ENCODE results near the gene DLGAP3. TPM values are rescaled to one million over a fixed set of nuclear protein-coding genes. Genes with fewer than 3 reads are reported as not detected.

The DLGAP3 gene
- polyA plus RNA-seq, 2 of the 4 experiments (the other 2 are of a cell fraction): 0.05 TPM; not detected in 1

GRCh38 chr1:34977210-34977471 is 47.7 kb upstream of the DLGAP3 start:
- Histone ChIP-seq H3K9me3 (no peaks in the 10 kb centered on the region), H3K4me2 (no peak overlapping the region), H3K4me3 (no peak overlapping the region), H3K27ac (no peak overlapping the region), H3K4me1 (no peaks in the 10 kb centered on the region)
- no peak for FAIRE-seq
- ChIA-PET CTCF (interaction anchor here (1.0 kb wide), 1 partner anchor 42 kb away, joined by 3 read pairs; no protein-coding TSS in a partner anchor), POLR2A (no interaction called here)
- no peak for ATAC-seq
- no peak for TF ChIP-seq EHMT2 (IDR thresholded peaks at IDR 0.05; ENCODE audit: low read depth)
- TF ChIP-seq, protein P1, sequence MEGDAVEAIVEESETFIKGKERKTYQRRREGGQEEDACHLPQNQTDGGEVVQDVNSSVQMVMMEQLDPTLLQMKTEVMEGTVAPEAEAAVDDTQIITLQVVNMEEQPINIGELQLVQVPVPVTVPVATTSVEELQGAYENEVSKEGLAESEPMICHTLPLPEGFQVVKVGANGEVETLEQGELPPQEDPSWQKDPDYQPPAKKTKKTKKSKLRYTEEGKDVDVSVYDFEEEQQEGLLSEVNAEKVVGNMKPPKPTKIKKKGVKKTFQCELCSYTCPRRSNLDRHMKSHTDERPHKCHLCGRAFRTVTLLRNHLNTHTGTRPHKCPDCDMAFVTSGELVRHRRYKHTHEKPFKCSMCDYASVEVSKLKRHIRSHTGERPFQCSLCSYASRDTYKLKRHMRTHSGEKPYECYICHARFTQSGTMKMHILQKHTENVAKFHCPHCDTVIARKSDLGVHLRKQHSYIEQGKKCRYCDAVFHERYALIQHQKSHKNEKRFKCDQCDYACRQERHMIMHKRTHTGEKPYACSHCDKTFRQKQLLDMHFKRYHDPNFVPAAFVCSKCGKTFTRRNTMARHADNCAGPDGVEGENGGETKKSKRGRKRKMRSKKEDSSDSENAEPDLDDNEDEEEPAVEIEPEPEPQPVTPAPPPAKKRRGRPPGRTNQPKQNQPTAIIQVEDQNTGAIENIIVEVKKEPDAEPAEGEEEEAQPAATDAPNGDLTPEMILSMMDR (IDR thresholded peaks at IDR 0.05): no peak
- no peak for TF ChIP-seq POLR2AphosphoS2 (conservative IDR thresholded peaks at IDR 0.05; ENCODE audit: low read length)
- TF ChIP-seq EP300 (IDR thresholded peaks at IDR 0.05): no peak
- TF ChIP-seq SREBF2 (IDR thresholded peaks at IDR 0.05): no peak
- TF ChIP-seq POLR2A (IDR thresholded peaks at IDR 0.05; ENCODE audit: low read length): no peak
- TF ChIP-seq, protein P2, sequence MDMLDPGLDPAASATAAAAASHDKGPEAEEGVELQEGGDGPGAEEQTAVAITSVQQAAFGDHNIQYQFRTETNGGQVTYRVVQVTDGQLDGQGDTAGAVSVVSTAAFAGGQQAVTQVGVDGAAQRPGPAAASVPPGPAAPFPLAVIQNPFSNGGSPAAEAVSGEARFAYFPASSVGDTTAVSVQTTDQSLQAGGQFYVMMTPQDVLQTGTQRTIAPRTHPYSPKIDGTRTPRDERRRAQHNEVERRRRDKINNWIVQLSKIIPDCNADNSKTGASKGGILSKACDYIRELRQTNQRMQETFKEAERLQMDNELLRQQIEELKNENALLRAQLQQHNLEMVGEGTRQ (IDR thresholded peaks at IDR 0.05): no peak
- no peak for TF ChIP-seq BCL3 (IDR thresholded peaks at IDR 0.05)
- TF ChIP-seq HDAC2 (IDR thresholded peaks at IDR 0.05): no peak
- TF ChIP-seq TFCP2L1 (CRISPR knock-in tag; IDR thresholded peaks at IDR 0.05): no peak
- no peak for TF ChIP-seq HES2 (IDR thresholded peaks at IDR 0.05)
- TF ChIP-seq, protein P3, sequence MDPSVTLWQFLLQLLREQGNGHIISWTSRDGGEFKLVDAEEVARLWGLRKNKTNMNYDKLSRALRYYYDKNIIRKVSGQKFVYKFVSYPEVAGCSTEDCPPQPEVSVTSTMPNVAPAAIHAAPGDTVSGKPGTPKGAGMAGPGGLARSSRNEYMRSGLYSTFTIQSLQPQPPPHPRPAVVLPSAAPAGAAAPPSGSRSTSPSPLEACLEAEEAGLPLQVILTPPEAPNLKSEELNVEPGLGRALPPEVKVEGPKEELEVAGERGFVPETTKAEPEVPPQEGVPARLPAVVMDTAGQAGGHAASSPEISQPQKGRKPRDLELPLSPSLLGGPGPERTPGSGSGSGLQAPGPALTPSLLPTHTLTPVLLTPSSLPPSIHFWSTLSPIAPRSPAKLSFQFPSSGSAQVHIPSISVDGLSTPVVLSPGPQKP (IDR thresholded peaks at IDR 0.05; ENCODE audit: low read depth, low read length): no peak
- TF ChIP-seq HOXB5 (CRISPR knock-in tag; IDR thresholded peaks at IDR 0.05): no peak
- WGBS (ENCODE audit: missing lambda C conversion rate): 89% methylated on average over 8 of the region's 13 CpGs
- DNase-seq (ENCODE audit: low read depth in 1 of 2, low spot score in 1 of 2): no peak

DNA sequence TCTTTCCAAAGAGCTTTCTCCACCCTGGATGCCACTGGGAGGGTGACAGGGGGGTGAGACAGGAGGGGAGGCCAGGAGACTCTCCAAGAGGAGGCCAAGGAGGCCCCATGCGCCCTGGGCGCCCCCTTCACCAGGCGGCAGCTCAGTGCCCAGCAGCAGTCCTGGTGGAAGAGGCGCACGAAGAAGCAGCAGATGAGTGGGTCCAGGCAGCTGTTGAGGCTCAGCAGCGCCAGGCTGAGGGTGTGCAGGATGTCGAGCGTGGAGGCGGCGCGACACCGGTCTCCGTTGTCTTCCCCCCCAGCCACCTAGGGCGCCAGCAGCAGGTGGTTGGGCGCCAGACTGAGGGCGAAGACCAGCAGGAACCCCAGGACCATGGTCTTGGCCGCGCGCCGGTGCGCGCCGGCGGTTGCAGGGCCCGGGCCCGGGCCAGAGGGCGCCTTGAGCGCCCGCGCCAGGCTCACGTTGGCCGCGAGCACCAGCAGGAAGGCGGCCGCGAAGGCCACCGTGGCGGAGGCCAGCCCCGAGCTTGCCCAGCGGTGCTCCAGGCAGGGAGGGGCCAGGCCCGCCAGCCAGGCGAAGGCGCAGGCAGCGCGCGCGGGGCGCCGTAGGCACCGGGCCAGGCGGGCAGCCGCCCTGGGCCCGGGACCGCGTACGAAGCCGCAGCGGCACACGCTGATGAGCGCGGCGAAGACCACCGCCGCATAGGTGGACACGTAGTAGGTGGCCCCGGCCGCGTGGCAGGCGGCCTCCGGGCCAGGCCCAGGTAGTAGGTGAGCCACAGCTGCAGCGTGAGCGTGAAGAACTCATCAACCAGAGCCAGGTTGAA is 47.1 kb upstream of the DLGAP3 start:
- CTCF ChIA-PET: interaction anchor here (1.0 to 2.3 kb wide), 3 partner anchors 8 to 43 kb away, joined by 3 to 6 read pairs (median 3); partner anchors contain the start of gene TMEM35B
- TF ChIP-seq HOXB5 (CRISPR knock-in tag; IDR thresholded peaks at IDR 0.05) (no peak), SREBF2 (IDR thresholded peaks at IDR 0.05) (no peak), ESRRA (IDR thresholded peaks at IDR 0.05; ENCODE audit: borderline replicate concordance, low read length) (no peak), RCOR1 (IDR thresholded peaks at IDR 0.05; ENCODE audit: low read depth, low read length) (no peak), POLR2AphosphoS2 (conservative IDR thresholded peaks at IDR 0.05; ENCODE audit: low read length) (no peak), KDM1A (IDR thresholded peaks at IDR 0.05; ENCODE audit: low read depth) (no peak), JUNB (IDR thresholded peaks at IDR 0.05) (no peak), CBX2 (IDR thresholded peaks at IDR 0.05; ENCODE audit: borderline replicate concordance, low read depth) (no peak), TFCP2L1 (CRISPR knock-in tag; IDR thresholded peaks at IDR 0.05) (no peak), RNF2 (IDR thresholded peaks at IDR 0.05; ENCODE audit: borderline replicate concordance, low read depth) (no peak)
- TF ChIP-seq, protein P4, sequence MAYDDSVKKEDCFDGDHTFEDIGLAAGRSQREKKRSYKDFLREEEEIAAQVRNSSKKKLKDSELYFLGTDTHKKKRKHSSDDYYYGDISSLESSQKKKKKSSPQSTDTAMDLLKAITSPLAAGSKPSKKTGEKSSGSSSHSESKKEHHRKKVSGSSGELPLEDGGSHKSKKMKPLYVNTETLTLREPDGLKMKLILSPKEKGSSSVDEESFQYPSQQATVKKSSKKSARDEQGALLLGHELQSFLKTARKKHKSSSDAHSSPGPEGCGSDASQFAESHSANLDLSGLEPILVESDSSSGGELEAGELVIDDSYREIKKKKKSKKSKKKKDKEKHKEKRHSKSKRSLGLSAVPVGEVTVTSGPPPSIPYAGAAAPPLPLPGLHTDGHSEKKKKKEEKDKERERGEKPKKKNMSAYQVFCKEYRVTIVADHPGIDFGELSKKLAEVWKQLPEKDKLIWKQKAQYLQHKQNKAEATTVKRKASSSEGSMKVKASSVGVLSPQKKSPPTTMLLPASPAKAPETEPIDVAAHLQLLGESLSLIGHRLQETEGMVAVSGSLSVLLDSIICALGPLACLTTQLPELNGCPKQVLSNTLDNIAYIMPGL (CRISPR knock-in tag; IDR thresholded peaks at IDR 0.05; ENCODE audit: borderline replicate concordance): no peak
- TF ChIP-seq, protein P3 (IDR thresholded peaks at IDR 0.05; ENCODE audit: low read depth, low read length): no peak
- TF ChIP-seq, protein P5, sequence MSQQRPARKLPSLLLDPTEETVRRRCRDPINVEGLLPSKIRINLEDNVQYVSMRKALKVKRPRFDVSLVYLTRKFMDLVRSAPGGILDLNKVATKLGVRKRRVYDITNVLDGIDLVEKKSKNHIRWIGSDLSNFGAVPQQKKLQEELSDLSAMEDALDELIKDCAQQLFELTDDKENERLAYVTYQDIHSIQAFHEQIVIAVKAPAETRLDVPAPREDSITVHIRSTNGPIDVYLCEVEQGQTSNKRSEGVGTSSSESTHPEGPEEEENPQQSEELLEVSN (IDR thresholded peaks at IDR 0.05; ENCODE audit: borderline replicate concordance, low read depth): no peak
- Histone ChIP-seq H3K9me3 (no peaks in the 10 kb centered on the region), H3K27ac (no peak overlapping the region), H3K4me1 (no peaks in the 10 kb centered on the region), H3K4me3 (no peak overlapping the region), H3K4me2 (no peak overlapping the region)
- FAIRE-seq (no peak), ATAC-seq (no peak), DNase-seq (ENCODE audit: low read depth in 1 of 2, low spot score in 1 of 2) (no peak)
- POLR2A ChIA-PET: no interaction called here
- WGBS (ENCODE audit: missing lambda C conversion rate): 97% methylated on average over 23 of the region's 72 CpGs

All from A549 (cell line).